GM19193 (cell line): ENCODE data around the gene GDF11.

Source experiments
- POLR2A ChIP-seq: IDR thresholded peaks from 4 replicates; pipeline ENCODE4 v1.6.1; 2011; ENCODE audit not compliant: insufficient read depth, insufficient read length; ENCODE audit errors: extremely low read depth

GDF11 gene

GRCh38 chr12:55762646-55763045, 19.7 kb downstream of the GDF11 start:
- no peak for TF ChIP-seq POLR2A

DNA sequence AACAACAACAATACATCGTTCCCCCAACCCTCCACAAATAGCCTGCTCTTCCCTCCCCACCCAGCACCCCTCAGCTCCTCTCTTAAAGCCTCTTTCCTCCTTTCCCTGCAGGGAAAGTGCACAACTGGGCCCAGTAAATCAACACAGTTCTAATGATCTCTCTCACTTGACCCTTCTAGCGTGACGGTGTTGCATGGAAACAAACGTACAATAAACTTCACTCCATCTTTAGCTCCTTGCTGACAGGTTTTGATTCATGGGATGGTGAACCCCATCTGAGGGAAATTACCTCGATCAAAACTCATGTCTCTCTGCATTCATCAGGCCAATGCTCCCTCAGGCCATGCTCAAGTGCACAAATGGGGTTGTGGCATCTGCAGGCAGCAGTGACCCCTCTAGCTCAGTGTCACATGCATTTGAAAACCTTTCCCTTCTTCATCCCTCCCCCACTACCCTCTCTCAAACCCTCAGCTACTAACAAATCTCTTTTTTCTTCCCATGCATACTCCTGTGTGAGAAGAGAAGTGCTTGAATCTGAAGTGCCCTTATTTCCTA, 22.9 kb downstream of the GDF11 start:
- no peak for TF ChIP-seq POLR2A

DNA sequence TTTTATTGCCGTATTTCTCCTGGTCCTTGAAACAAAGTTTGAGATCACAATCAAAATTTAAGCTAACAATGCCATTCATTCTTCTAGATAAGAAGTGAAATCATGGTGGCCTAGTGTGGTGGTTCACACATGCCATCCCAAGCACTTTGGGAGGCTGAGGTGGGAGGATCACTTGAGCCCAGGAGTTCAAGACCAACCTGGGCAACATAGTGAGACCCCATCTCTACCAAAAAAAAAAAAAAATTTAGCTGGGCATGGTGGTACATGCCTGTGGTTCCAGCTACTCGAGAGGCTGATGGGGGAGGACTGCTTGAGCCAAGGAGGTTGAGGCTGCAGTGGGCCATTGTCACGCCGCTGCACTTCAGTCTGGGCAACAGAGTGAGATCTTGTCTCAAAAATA, 24.2 kb downstream of the GDF11 start:
- TF ChIP-seq POLR2A: no peak

GRCh38 chr12:55771736-55772135, 28.8 kb downstream of the GDF11 start:
- no peak for TF ChIP-seq POLR2A

DNA sequence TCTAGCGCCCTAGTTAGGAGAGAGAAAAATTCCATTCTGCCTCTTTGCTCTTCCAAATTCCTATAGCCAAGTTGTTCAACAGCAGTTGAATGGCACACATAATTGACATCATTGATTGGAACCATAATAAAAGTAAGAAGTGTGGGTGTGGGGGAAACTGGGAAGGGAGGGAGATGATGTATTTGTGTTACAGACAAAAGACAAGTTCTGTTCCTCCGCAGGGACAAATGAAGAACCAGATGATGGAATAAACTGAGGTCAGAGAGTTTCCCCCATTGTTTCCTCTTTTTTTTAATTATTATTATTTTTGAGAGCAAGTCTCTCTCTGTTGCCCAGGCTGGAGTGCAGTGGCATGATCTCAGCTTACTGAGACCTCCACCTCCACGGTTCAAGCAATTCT, 34.9 kb downstream of the GDF11 start:
- no peak for TF ChIP-seq POLR2A

DNA sequence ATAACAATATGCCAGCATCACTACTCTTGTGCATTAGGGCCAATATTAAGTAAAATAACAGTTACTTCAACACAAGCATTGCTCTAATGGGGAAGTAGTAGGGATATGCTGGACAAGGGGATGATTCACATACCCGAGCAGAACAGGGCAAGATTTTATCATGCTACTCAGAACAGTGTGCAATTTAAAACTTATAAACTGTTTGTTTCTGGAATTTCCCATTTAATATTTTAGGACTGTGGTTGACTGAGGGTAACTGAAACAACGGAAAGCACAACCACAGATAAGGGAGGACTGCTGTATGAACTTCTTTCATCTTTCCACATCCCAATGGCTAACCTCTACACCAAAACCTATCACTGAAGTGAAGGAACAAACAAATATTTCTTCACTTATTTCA, 37.8 kb downstream of the GDF11 start:
- no peak for TF ChIP-seq POLR2A

DNA sequence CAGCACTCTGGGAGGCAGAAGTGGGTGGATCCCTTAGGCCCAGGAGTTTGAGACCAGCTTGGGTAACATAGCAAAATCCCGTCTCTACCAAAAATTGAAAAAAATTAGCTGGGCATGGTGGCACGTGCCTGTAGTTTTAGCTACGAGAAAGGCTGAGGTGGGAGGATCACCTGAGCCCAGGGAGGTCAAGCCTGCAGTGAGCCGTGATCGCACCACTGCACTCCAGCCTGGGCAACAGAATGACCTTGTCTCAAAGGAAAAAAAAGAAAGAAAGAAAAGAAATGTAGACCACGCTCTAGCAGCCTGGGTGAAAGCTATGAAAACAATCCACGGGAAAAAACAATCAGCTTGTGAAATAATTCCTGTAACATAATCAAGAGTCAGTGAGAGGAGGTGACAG, 45.6 kb downstream of the GDF11 start:
- TF ChIP-seq POLR2A: no peak

DNA sequence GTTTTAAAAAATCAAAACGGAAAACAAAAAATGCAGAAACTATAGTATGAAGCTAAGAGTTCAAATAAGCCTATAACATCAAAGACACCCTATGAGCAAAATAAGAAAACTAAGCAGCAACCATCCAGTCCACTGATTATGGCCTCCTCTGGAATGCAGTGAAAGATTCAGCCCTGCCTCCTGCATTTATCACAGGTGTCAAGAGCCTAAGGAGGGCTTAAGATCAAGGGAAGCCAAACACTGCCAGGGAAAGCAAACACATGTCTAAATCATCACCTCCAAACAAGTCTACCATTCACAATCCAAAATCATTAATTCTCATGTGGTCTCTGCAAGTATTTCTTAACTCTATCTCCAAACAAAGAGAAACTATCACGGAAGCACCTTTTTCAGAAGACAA, 46.2 kb downstream of the GDF11 start:
- no peak for TF ChIP-seq POLR2A

DNA sequence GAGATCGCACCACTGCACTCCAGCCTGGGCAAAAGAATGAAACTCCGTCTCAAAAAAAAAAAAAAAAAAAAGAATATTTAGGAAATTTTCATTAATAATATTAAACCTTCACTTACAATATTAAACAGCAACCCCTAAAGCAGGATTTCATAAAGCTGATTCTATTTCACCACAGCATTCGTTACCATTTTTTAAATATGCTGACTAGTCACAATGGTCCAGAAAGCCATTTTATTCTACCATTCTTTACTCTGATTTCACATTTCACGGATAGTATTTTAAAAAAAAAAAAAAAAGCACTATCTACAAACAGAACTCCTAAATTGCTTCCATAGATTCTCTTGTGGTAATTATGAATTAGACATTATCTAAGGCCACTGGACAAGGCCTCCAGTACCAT, 47.0 kb downstream of the GDF11 start:
- no peak for TF ChIP-seq POLR2A

DNA sequence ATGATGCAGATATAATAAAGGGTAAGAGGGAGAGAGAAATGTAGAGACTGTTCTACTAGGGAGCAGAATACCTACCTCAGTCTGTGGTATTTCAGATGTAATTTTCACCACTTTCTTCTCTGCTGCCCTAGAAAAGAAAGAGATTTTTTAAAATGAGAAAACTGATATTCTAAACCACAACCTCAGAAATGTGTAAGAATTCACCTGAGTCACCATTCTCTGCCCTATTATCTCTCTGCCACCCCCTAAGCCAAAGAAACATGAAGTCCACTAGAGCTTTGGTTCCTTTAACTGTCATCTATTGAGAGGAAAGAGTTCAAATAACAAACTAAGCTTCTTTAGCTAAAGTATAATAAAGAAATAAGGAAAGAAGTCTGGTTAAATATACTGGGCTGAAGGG, 53.0 kb downstream of the GDF11 start:
- TF ChIP-seq POLR2A: no peak

- TF ChIP-seq POLR2A: no peak
Measured at GRCh38 chr12:55797068-55797467, 54.1 kb downstream of the GDF11 start.

- no peak for TF ChIP-seq POLR2A
Measured at GRCh38 chr12:55797550-55797949, 54.6 kb downstream of the GDF11 start.
